HL-60 (cell line): ENCODE measurements around the gene UGCG.

ENCODE experiments used
- DNase-seq, 2 experiments: peaks; one replicate each; pipeline ENCODE4 v3.0.0-alpha.2; 2010 to 2020; ENCODE audit warnings: low read depth in 1 of 2, low spot score in 1 of 2
- H3K27ac ChIP-seq: fragments of 250-450 bp; sonication (Bioruptor Pico); replicated peaks from 2 replicates; pipeline ENCODE4 v1.5.1; 2020; ENCODE audit warnings: mild to moderate bottlenecking, moderate library complexity
- H3K27me3 ChIP-seq: fragments of 250-450 bp; sonication (Bioruptor Pico); 2 replicates; pipeline ENCODE4 v1.5.1; 2021; ENCODE audit warnings: mild to moderate bottlenecking, moderate library complexity; ENCODE audit not compliant: insufficient read depth, poor library complexity, severe bottlenecking
- H3K4me3 ChIP-seq: replicated peaks from 2 replicates; pipeline ENCODE4 v1.5.1; 2011; ENCODE audit warnings: mild to moderate bottlenecking, control low read depth, low read length; ENCODE audit not compliant: insufficient read depth
- CTCF ChIP-seq: IDR thresholded peaks from one replicate; pipeline ENCODE4 v1.5.1; 2011; ENCODE audit warnings: low read length, control low read depth, inconsistent platforms; ENCODE audit not compliant: insufficient read depth
- GABPA ChIP-seq: IDR thresholded peaks from 2 replicates; pipeline ENCODE4 v1.6.1; 2012; ENCODE audit warnings: low read depth
- POLR2AphosphoS5 ChIP-seq: IDR thresholded peaks from 2 replicates; pipeline ENCODE4 v1.6.1; 2012; ENCODE audit warnings: low read depth
- REST ChIP-seq: IDR thresholded peaks from 2 replicates; pipeline ENCODE4 v1.6.1; 2012; ENCODE audit warnings: low read depth; ENCODE audit not compliant: insufficient replicate concordance
- SPI1 ChIP-seq: IDR thresholded peaks from 2 replicates; pipeline ENCODE4 v1.6.1; 2012; ENCODE audit warnings: low read depth, mild to moderate bottlenecking, borderline replicate concordance

UGCG gene

GRCh38 chr9:111952559-111952958, 55.9 kb downstream of the UGCG start:
- Histone ChIP-seq H3K27ac (no peak overlapping the region), H3K4me3 (no peak overlapping the region), H3K27me3 (no peaks in the 10 kb centered on the region)
- TF ChIP-seq POLR2AphosphoS5, result no peak
- TF ChIP-seq REST, result no peak
- no peak for TF ChIP-seq GABPA
- no peak for TF ChIP-seq CTCF
- no peak for TF ChIP-seq SPI1
- DNase-seq, result no peak

- Histone ChIP-seq H3K27me3 (no peaks in the 10 kb centered on the region), H3K27ac (no peak overlapping the region), H3K4me3 (no peak overlapping the region)
- peak in 1 of 2 experiments; percentile 38 for DNase-seq
- TF ChIP-seq SPI1, result no peak; the same call in 1 of the 2 replicates
- no peak for TF ChIP-seq CTCF
- no peak for TF ChIP-seq POLR2AphosphoS5
- no peak for TF ChIP-seq REST
- no peak for TF ChIP-seq GABPA
Observed at GRCh38 chr9:111953444-111953843, 56.8 kb downstream of the UGCG start.

- TF ChIP-seq GABPA (no peak), POLR2AphosphoS5 (no peak), SPI1 (no peak), REST (no peak), CTCF (no peak)
- Histone ChIP-seq H3K27ac (no peak overlapping the region), H3K4me3 (no peak overlapping the region), H3K27me3 (no peaks in the 10 kb centered on the region)
- no peak for DNase-seq
Observed at GRCh38 chr9:111955048-111955447, 58.4 kb downstream of the UGCG start.
